HG03442 (cell line): Measurements from ENCODE around the gene SKI.
"Not testable (repeated sequence)": the region's sequence is repeated elsewhere in the genome, so short reads cannot be mapped to it uniquely, and the experiment has no call there.

Source experiments
- ATAC-seq: cut with Tn5 transposase; IDR thresholded peaks from one replicate; pipeline ENCODE4 v1.9.1; 2021; ENCODE audit warnings: mild to moderate bottlenecking, moderate library complexity; ENCODE audit not compliant: unreplicated experiment

The SKI gene

GRCh38 chr1:2318314-2319278 lies 90.5 kb downstream of the SKI start:
- ATAC-seq = no peak

DNA sequence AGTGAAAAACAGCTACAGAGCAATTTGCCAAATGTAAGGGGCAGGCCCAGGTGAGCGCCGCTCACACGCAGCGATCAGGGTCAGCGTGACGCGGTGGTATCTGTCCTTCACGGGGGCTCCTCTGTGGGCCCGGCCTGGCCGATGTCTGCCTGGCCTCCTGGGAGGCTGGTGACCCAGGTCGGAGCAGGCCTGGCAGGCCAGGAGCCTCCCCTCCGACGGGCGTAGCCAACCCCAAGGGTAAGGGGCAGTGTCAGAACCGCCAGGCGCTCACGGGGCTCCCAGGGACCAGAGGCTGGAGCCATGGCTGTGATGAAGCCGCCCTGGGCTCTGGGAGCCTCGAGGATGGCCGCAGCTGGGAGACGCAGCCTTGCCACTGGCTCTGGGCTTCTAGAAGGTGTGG lies 91.2 kb downstream of the SKI start:
- no peak for ATAC-seq

GRCh38 chr1:2320006-2320405 lies 91.9 kb downstream of the SKI start:
- ATAC-seq = no peak

GRCh38 chr1:2320760-2321667 lies 92.9 kb downstream of the SKI start:
- no peak for ATAC-seq

DNA sequence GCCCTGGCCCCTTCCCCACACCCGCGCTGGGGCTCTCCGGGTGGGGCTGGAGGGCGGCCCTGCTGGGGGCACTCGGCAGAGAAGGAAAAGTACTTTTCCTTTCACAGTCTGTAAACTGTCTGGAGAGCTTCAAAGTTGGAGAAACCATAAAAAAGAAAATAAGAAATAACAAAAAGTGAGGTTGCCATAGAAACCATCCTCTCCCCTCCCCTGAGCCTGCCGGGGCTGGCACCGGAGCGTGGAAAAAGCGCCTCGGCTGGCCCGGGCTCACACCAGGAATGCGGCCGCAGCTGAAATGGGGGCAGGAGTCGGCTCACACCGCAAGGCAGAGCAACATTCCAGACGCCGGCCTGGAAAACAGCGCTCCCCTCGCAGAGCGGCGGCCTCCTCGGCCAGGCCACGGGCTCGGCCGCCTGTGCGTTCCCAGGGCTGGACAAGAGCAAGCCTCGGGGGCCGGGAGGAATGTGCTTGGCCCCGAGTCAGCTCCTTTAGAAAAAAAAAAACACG lies 94.0 kb downstream of the SKI start:
- ATAC-seq = no peak

- no peak for ATAC-seq
Observed at GRCh38 chr1:2322581-2323211, 94.6 kb downstream of the SKI start.

DNA sequence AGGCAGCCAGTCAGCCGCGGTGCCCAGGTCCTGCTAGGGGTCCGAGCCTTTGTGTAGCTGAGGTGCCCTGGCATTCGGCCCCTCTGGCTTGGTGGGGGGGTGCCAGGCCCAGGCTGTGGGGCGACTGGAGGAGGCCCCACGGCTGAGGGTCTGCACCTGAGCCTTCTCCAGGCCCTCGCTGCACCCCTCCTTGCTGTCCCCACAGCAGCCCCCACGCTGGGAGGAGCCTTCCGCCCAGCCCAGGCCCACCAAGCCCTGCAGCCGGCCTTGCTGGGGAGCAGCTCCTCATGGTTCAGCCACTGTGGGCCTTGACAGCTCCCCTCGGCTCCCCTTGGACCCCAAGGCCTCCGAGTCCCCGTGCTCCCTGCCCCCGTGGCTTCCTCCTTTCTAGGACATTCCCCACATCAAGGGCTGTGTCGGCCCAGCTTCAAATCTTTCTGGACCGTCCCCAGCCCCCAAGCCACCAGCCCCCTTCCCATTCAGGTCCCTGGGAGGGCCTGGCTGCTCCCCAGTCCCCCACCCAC lies 95.4 kb downstream of the SKI start:
- ATAC-seq = no peak

DNA sequence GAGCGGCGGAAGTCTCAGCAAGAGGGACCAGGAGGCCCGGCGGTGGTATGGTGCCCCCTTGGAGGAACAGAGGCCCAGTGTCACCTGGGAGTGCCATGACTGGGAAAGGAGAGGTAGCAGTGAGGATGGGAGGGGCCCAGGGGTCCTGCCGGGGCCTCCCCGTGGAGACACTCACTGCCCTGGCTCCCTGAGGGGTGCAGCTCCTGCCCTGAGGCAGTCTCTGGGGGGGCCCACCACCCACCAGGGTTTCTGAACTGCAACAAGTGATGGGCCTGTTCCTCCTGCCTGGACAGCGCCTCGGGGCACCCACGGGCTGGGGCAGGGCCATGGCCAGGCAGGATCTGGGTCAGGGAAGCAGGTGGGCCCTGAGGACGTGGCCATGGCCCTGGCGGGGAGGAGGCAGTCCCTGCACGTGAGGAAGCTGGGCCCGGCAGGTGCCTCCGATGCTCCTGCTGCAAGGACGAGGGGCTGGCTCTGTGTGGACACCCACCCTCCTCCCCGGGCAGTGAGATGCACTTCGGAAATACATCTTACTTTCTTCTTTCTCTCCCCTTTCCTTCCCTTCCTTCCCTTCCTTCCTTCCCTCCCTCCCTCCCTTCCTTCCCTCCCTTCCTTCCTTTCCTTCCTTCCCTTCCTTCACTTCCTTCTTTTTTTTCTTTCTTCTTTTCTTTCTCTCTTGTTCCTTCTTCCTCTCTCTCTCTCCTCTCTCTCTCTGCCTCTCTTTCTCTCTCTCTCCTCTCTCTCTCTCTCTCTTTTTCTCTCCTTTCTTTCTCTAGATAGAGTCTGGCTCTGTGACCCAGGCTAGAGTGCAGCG lies 96.6 kb downstream of the SKI start:
- ATAC-seq = no peak

- no peak for ATAC-seq
Observed at GRCh38 chr1:2326524-2326923, 98.4 kb downstream of the SKI start.

- ATAC-seq = not testable (repeated sequence)
Observed at GRCh38 chr1:2327162-2327561, 99.0 kb downstream of the SKI start.

GRCh38 chr1:2327841-2328240 lies 99.7 kb downstream of the SKI start:
- no peak for ATAC-seq

DNA sequence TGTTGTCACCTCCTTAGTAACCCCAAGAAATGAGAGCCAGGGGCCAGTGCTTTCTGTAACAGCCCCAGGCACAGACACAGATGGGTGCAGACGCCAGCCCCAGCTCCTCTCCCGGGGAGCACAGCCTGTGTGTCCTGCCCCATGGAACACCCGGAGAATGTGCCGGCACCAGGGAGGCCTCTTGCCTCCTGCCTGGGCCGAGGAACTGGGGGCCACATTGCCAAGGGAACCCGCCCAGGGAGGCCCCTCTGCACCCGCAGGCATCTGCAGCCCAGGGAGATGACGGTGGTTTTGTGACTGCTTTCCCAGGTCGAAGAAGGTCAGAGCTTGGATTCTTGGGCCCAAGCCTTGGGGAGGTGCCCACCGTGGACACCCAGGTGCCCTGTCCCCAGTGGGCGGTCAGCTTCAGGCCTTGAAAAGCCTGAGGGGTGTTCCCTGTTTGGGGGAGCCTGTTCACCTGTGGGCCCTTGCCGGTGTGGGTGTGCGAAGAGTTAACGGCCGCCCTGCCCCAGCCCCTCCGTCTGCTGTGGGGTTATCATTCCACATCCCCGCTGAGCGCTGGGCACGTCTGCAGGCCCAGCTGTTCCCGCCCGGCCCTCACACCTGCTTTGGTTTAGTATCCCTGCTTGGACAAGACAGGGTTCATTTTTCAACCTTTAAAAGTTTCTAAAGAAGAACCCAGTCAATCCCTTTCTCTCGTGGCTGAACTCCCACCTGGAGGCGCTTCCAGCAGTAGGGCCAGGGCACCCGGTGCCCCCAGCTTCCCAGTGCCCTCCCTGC lies 100.7 kb downstream of the SKI start:
- no peak for ATAC-seq

DNA sequence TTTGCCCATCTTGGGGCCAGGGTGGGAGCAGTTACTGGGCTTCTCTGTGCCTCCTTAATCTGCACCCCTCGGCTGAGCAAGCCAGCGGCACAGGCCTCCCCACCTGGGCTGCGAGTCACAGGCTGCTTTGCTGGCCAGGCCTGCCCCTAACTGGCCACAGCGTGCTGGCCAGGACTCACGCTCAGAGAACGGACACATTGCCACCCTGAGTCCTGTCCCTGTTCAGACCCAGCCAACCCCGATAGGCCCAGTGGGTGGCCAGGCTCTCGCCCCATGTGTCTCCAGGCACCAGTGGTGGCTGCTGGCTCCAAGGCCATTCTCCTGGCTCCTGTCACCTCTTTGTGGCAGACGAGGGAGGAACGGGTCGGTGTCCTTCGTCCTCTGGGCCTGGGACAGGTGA lies 101.9 kb downstream of the SKI start:
- ATAC-seq = no peak

DNA sequence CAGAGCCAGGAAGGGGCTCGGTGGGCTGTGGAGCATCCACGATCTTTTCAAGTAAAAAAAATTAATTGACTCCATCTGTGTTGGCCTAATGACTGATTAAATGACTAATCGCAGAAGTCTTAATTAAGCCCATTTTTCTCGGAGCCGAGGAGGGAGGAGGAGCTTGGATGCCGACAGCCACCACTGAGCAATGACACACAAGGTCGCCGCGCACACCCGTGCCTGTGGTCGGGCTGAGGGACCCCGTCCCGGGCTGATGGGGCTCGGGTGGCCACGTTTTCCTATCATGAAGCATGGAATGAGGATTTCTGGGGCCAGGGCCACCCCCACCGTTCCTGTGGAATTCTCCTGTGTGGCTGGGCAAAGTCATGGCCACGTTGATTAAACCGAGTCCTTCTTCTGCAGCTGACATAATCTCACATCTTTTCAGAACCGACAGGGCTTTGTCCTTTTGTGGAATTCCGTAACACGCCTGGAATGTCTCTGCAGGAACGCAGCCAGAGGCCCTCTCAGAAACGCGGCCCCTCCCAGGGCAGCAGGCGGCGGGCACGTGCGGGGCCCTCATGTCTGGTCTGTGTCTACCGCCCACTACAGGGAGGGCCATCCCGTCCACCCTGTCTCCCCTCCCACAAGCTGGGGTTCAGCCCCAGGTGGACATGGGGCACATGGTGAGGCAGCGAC lies 102.5 kb downstream of the SKI start:
- ATAC-seq = no peak

- no peak for ATAC-seq
Observed at GRCh38 chr1:2331200-2331544, 103.1 kb downstream of the SKI start.

DNA sequence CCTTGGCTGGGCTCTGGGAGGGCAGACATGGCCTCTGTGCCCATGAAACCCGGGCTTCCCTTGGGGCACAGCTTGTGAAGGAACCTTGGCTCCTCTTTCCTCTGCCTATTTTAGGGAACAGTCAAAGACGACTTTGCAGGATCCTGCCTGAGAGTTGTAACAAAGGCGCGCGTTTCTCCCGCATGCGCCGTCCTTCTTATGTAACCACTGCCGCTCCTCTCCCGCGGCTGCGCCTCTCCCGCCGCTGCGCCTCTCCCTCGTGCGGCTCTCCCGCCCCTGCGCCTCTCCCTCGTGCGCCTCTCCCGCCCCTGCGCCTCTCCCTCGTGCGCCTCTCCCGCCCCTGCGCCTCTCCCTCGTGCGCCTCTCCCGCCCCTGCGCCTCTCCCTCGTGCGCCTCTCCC lies 103.5 kb downstream of the SKI start:
- not testable (repeated sequence) for ATAC-seq

DNA sequence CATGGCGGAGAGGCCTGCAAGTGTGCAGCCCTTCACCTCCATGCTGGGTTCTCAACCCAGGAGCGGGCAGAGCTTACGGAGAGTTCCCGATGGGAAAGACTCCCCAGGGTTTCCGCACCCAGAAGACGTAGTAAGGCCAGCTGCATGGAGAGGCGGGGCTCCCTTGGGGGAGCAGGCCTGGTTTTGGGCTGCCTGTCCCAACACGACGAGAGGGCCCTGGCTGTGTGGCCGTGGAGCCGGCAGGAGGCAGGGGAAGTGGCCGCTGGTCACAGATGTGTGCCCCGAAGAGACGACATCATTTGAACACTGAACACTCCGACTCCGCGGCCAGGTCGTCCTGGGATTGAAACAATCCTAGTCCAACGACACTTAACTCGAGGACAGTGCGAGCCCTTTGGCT lies 106.2 kb downstream of the SKI start:
- ATAC-seq = no peak

GRCh38 chr1:2334883-2335534 lies 106.9 kb downstream of the SKI start:
- ATAC-seq = no peak
